Type B pancreatic cell (in vitro differentiated cells): Measurements from ENCODE around the gene GNAI1. TPM values are rescaled to one million over a fixed set of nuclear protein-coding genes. Genes with fewer than 3 reads are reported as not detected.
"Not testable (repeated sequence)": the region's sequence is repeated elsewhere in the genome, so short reads cannot be mapped to it uniquely, and the experiment has no call there.

Experiments used
- DNase-seq: peaks from one replicate; pipeline ENCODE4 v3.0.0; 2021; ENCODE audit warnings: mixed read lengths; ENCODE audit not compliant: unreplicated experiment; ENCODE audit errors: extremely low spot score
- H3K27ac Mint-ChIP-seq: 2 replicates; pipeline ENCODE4 v1.8.0; 2021; ENCODE audit warnings: mild to moderate bottlenecking, mixed read lengths
- H3K27me3 Mint-ChIP-seq: 2 replicates; pipeline ENCODE4 v1.8.0; 2021; ENCODE audit warnings: mixed read lengths
- H3K36me3 Mint-ChIP-seq: 2 replicates; pipeline ENCODE4 v1.8.0; 2021; ENCODE audit warnings: mixed read lengths
- H3K4me1 Mint-ChIP-seq: one replicate; pipeline ENCODE4 v1.8.0; 2021; ENCODE audit warnings: mixed read lengths; ENCODE audit not compliant: unreplicated experiment
- H3K4me3 Mint-ChIP-seq: 2 replicates; pipeline ENCODE4 v1.8.0; 2021; ENCODE audit warnings: mild to moderate bottlenecking, mixed read lengths
- H3K9me3 Mint-ChIP-seq: 2 replicates; pipeline ENCODE4 v1.8.0; 2021; ENCODE audit warnings: mixed read lengths
- CTCF ChIP-seq: fragments of 200-600 bp; sonication (generic); conservative IDR thresholded peaks from 2 replicates; pipeline ENCODE4 v1.5.0; 2021; ENCODE audit warnings: antibody characterized with exemption, mild to moderate bottlenecking
- total RNA-seq: library from RNA; stranded (reverse); gene quantifications from 2 replicates; pipeline ENCODE4 v1.2.1, GENCODE V29; 2021; ENCODE audit warnings: low replicate concordance

Gene GNAI1
- total RNA-seq, 1 donor from 2014 or later, result 39.2 TPM

DNA sequence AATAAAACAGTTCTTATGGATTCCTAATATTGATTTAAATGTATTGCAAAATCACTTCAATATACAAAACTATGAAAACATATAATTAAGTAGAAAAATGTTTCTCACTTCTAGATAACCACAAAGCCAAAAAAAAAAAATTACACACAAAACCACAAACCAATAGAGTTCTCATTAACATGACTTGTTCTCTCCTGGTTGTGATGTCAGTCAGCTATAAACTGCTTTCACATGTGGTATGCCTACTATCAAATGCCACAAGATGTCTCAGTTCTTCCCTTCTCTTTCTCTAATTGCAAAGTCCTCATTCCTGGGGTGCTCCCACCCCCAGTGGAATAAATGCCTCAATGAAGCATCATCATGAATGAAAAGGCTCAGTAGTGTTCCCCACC is 16.6 kb downstream of the GNAI1 start:
- Mint-ChIP-seq H3K4me3 (no peak overlapping the region), H3K4me1 (peaks cover 46% of the 10 kb centered on the region)

DNA sequence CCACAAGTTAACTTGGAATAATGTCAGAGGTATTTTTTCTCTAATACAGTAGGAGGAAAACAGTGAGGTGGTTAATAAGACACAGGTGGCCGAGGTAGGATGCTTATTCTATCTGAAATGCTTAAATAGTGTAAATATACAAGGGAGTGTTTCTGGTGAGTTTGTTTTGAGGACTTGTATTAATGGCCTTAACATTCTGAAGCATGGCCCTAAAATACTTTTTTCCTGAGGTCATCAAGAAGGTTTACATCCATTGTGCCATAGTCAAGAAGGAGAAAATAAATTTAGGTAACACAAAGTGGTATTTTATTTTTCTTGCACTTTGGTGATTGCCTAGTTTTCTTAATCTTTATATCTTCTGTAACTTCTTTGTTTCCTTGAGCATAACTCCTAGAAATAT is 18.8 kb downstream of the GNAI1 start:
- Mint-ChIP-seq H3K4me1 (peaks cover 29% of the 10 kb centered on the region), H3K4me3 (no peak overlapping the region), H3K36me3 (peaks cover 2% of the 10 kb centered on the region), H3K27me3 (no peaks in the 10 kb centered on the region), H3K27ac (no peak overlapping the region), H3K9me3 (peaks cover 4% of the 10 kb centered on the region)
- no peak for DNase-seq
- TF ChIP-seq CTCF, result no peak

More for the DNA sequence above, 16.6 kb downstream of the GNAI1 start:
- no peak overlapping the region for H3K27ac Mint-ChIP-seq
- TF ChIP-seq CTCF, result no peak
- H3K36me3 Mint-ChIP-seq, result no peaks in the 10 kb centered on the region
- no peak for DNase-seq
- H3K27me3 Mint-ChIP-seq, result no peaks in the 10 kb centered on the region
- H3K9me3 Mint-ChIP-seq, result no peaks in the 10 kb centered on the region

DNA sequence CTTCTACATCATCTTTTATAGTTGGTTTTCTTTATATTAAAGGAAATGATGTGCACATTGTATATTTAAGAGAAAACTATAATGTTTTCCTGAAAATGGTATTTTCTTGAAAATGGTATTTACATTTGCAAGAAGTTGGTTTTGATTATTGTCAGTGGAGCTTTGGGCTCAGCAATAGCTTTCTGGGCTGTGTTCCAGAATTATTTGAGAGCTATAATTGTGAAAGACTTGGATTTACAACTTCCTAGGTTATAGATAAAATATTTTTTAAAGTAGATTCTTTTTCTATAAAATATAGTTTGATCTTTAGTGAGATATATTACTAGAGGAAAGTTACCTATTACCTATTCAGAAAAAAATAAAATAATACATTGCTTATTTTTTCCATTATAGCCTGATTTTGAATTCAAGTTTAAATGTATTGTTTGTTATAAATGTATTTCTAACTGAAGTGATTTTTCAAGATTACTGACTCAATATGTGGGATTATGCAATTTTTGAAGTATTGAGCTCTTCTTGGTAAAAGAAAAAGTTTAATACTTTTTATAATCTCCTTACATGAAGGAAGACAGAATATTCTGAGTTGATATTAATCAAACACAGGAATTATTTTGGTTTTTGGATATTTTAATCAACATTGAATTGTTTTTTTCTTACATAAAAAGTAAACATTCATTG is 20.2 kb downstream of the GNAI1 start:
- no peak overlapping the region for H3K4me3 Mint-ChIP-seq
- no peak overlapping the region for H3K27ac Mint-ChIP-seq
- peaks cover 9% of the 10 kb centered on the region for H3K36me3 Mint-ChIP-seq
- no peak for DNase-seq
- no peak for TF ChIP-seq CTCF
- H3K9me3 Mint-ChIP-seq, result peaks cover 10% of the 10 kb centered on the region
- peaks cover 2% of the 10 kb centered on the region for H3K27me3 Mint-ChIP-seq
- H3K4me1 Mint-ChIP-seq, result peaks cover 38% of the 10 kb centered on the region

GRCh38 chr7:80155374-80155773 is 20.7 kb downstream of the GNAI1 start:
- Mint-ChIP-seq H3K4me3 (no peak overlapping the region), H3K27me3 (peaks cover 4% of the 10 kb centered on the region)

GRCh38 chr7:80157770-80158169 is 23.1 kb downstream of the GNAI1 start:
- H3K27me3 Mint-ChIP-seq, result peaks cover 17% of the 10 kb centered on the region
- not testable (repeated sequence) for H3K27ac Mint-ChIP-seq, DNase-seq, H3K4me3 Mint-ChIP-seq
- H3K9me3 Mint-ChIP-seq, result peaks cover 14% of the 10 kb centered on the region
- peaks cover 21% of the 10 kb centered on the region for H3K4me1 Mint-ChIP-seq
- H3K36me3 Mint-ChIP-seq, result peaks cover 14% of the 10 kb centered on the region

More at GRCh38 chr7:80155374-80155773, 20.7 kb downstream of the GNAI1 start:
- Mint-ChIP-seq H3K4me1 (peaks cover 34% of the 10 kb centered on the region), H3K36me3 (peaks cover 11% of the 10 kb centered on the region), H3K27ac (no peak overlapping the region), H3K9me3 (peaks cover 10% of the 10 kb centered on the region)
- TF ChIP-seq CTCF, result no peak
- no peak for DNase-seq

- DNase-seq, result no peak
- Mint-ChIP-seq H3K4me3 (no peak overlapping the region), H3K4me1 (peaks cover 17% of the 10 kb centered on the region), H3K9me3 (peaks cover 15% of the 10 kb centered on the region), H3K27ac (no peak overlapping the region), H3K36me3 (peaks cover 18% of the 10 kb centered on the region), H3K27me3 (peaks cover 18% of the 10 kb centered on the region)
- no peak for TF ChIP-seq CTCF
Observed at GRCh38 chr7:80159802-80160201, 25.2 kb downstream of the GNAI1 start.
